HG03045 (cell line): ENCODE results near the gene NFKBIE.
A peak's percentile ranks its signal among the peaks of the same experiment; 100 is the strongest.
"Not testable (repeated sequence)": the region's sequence is repeated elsewhere in the genome, so short reads cannot be mapped to it uniquely, and the experiment has no call there.

Experiments used
- ATAC-seq: cut with Tn5 transposase; IDR thresholded peaks from one replicate; pipeline ENCODE4 v1.9.1; 2021; ENCODE audit warnings: mild to moderate bottlenecking, moderate library complexity; ENCODE audit not compliant: unreplicated experiment

Gene NFKBIE, protein sequence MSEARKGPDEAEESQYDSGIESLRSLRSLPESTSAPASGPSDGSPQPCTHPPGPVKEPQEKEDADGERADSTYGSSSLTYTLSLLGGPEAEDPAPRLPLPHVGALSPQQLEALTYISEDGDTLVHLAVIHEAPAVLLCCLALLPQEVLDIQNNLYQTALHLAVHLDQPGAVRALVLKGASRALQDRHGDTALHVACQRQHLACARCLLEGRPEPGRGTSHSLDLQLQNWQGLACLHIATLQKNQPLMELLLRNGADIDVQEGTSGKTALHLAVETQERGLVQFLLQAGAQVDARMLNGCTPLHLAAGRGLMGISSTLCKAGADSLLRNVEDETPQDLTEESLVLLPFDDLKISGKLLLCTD

DNA sequence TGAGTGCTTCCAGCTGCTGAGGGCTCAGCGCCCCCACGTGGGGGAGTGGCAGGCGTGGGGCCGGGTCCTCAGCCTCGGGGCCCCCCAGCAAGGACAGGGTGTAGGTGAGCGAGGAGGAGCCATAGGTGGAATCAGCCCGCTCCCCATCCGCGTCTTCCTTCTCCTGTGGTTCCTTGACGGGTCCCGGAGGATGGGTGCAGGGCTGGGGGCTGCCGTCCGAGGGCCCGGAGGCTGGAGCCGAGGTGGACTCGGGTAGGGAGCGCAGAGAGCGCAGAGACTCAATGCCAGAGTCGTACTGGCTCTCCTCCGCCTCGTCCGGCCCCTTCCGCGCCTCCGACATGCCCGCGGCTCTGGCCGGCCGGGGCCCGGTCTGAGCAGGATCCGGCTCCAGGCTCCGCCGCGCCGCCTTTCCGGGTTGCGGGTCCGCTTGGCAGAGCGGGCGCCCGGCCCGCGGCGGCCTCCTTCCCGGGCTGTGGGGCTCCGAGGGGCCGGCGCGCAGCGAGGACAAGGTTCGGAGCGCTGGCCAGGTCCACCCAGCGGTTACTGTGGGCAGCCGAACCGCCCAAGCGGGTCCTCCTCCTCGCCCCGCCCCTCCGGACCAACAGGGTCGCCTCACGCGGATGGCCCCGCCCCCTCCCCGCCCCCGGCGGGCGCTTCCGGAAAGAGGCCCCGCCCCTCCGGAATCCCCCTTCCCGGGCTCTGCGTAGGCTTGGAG is at the start of gene NFKBIE:
Gene NFKBIE (minus strand): TSS at position 545 of the 715 bp plus-strand sequence. CDS start 205 bp downstream, at position 340.
- ATAC-seq: peak; percentile 42

- not testable (repeated sequence) for ATAC-seq
These were observed 49.3 kb upstream of the NFKBIE start for GRCh38 chr6:44314657-44315056.

GRCh38 chr6:44312901-44313788 is 47.8 kb upstream of the NFKBIE start, which contains the start of gene AARS2:
AARS2 (minus strand) TSS chr6:44313347; CDS start chr6:44313323, 24 bp downstream.
- ATAC-seq: peak; percentile 92

DNA sequence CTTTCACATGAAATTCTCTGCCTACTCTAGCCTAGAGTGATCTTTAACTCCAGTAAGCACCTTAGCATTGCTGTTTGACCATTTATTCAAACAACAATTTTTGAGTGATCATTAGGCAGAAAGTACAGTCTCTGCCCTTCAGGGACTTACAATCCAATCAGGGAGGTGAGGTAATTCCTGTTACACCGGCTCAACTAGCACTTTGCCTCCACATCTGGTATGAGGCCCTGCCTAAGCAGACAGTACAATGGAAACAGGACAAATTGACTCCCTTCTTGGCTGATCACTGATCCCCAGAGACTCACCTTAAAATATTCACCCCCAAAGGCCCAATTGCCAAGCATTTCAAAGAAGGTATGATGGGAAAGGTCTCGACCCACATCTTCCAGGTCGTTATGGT is 46.4 kb upstream of the NFKBIE start:
- no peak for ATAC-seq

- no peak for ATAC-seq
These were observed 46.0 kb upstream of the NFKBIE start for GRCh38 chr6:44311304-44311703.

DNA sequence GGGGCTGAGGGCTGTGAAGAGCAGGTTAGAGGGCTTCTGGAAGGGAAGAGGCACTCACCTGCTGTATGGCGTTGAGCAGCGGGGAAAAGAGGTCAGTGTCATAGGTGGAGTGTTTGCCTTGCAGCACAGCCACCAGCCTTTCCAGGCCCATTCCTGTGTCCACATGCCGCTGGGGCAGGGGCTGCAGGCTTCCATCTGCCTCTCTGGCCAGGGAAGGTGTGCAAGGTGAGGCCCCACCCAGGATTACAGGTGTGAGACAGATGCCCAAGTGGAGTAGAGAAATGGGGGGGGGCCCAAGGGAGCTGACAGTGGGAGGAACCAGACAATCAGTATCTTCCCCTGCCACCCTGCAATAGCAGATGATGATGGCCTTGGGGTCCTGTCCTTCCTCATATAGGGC is 44.9 kb upstream of the NFKBIE start:
- ATAC-seq: no peak

DNA sequence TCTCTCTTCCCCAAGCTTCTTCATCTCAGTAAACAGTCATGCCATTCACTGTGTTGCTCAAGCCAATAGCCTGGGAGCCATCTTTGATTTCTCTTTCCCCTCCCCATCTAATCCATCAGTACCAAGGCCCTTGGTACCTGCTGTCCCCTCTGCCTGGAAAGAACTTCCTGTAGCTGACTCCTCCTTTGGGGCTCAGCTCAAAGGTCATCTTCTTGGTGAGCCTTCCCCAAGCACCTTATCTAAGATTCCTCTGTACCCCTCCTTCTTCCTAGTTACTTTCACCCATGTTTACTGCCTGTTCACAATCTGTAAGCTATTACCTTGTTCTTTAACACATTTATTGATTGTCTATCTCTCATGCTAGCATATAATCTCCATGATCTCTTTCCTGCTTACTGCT is 44.3 kb upstream of the NFKBIE start:
- no peak for ATAC-seq

DNA sequence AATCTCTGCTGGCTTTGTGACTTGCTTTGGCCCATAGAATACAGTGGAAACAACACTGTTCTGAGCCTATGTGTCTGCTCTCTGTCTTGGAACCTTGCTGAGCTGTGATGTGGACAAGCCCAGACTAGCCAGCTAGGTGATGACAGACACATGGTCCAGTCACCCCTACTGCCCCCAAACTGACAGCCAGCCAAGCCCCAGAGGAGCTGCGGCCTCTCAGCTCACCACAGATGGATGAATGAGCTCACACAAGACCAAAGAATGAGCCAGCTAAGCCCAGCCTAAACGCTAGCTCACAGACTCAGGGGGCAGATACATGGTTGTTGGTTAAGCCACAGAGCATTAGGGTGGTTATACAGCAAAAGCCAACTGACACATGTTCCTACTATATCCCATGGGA is 43.7 kb upstream of the NFKBIE start:
- no peak for ATAC-seq

DNA sequence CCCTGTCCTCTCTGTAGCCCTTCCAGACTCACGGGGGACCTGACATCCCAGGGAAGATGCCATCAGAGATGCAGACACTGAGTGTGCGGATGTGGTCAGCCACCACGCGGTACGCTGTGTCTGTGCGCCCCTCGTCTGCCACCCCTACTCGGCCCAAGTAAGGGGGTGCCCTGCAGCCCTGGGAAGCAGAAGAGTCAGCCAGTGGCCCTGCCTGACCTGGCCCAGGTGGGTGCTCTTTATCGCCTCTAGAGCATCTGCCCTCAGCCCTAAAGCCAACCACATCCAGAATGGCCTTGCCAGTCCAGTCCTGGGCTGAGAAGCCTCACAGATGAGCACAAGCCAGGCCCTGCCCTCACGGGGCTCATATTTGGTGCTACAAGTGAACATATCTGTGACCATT is 41.9 kb upstream of the NFKBIE start:
- no peak for ATAC-seq

- no peak for ATAC-seq
These were observed 41.4 kb upstream of the NFKBIE start for GRCh38 chr6:44306710-44307109.

GRCh38 chr6:44305200-44305725 is 39.9 kb upstream of the NFKBIE start:
- ATAC-seq: no peak

DNA sequence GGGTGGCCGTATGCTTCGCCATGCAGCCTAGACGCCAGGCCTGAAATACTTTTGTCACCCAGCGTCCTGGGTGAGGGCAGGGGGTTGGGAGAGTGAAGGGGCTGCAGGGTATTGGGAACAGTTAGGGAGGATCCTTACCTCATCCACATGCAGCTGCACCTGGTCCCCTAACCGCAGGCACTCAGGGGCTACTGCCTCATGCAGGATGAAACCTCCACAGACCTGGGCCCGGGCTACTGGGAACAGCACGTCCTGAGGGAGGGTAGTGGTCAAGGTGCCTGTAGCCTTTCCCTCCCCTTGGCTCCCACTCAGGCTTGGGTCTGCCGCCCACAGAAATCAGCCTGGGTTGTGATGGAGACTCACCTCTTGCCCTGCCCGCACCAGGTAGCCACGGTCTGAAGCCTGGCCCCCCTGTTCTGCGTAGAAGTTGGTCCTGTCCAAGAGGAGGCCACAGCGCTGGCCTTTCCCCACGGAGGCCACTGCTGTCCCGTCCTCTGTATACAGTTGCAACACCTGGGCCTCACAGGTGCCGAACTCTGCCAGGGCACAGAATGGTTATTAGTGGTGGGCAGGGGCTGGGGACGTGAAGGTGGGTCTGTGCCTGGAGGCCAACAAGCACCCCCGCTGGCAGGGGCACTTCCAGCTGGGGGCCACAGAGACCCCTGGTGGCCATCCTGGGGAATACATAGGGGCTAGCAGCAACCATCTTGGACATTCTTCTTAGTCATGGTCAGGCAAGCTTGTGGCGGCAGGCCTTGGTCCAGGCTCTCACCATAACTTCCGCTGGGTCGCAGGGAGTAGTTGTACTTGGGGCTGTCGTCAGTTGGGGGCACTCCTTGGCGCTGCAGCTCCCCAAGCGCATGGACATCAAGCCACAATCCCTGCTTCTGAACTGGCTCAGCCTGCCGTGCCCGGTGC is 39.2 kb upstream of the NFKBIE start:
- ATAC-seq: no peak

GRCh38 chr6:44303842-44304241 is 38.5 kb upstream of the NFKBIE start:
- no peak for ATAC-seq

DNA sequence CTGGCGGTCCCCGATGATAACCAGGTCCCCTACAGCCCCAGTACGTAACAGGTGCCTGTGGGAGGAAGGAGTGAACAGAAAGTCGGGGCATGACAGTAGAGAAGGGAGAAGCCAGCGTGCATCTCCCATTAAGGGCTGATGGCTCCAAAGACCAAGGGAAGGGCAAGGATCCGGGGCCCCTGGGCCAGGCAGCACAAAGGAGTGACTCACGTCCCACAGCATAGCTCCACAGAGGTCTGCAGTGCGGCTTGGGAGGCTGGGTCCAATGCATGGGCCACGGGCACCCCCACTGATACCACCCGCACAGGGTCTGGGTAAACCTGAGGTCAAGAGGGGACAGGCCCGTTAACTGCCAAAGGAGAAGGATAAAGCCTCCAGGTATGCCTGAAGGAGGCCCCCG is 37.5 kb upstream of the NFKBIE start:
- ATAC-seq: no peak

DNA sequence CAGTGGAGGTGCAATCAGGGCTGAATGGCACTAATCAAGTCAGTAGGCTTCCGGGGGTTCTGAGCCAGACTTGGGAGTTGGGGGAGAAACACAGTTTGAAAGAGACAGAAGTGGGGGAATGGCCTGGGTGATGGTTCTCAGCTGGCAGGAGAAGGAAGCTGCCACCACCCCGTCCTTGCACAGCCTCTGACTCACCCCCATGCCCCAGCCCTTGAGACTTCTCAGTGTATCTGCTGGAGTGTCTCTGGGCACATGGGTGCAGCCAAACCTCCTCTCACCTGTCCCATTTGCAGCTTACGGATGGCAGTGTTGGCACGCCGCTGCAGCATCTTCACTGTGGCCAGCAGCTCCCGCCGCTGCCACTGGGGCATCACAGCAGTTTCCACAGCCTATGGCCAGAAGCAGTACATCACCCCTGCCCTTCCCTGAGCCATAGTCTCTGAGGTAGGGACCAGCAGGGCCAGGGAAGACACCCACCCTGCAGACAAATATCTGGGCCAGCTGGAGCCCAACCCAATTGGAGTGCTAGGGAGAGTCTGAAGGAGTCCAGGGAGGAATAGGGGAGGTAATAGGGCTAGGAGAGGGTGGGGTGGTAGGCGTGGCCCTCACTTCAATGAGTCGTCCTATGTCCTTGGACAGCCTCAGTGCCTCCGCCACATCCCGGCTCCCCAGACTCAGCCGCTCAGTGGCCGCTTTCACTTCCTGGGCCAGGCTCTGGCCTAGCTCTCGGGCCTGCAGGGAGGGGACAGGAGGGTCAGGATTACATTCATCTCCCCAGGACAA is 36.6 kb upstream of the NFKBIE start:
- ATAC-seq: no peak

DNA sequence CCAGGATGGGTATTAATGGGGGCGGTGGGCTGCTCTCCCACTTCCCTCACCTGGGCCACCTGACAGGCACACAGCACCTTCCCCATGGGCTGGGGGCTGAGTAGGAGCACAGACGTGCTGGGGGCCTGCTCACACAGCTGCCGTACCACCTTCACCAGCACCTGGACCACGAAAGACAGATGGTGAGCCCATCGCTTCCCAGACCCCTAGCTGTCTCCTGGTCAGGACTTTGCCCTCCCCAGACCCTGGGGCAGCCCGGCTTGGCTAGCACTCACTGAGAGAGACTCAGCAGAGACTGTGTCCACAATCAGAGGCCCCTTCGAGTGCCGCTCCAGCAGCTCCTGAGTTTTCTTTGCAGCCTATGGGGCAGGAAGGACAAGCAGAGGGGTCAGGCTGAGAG is 35.8 kb upstream of the NFKBIE start:
- no peak for ATAC-seq

DNA sequence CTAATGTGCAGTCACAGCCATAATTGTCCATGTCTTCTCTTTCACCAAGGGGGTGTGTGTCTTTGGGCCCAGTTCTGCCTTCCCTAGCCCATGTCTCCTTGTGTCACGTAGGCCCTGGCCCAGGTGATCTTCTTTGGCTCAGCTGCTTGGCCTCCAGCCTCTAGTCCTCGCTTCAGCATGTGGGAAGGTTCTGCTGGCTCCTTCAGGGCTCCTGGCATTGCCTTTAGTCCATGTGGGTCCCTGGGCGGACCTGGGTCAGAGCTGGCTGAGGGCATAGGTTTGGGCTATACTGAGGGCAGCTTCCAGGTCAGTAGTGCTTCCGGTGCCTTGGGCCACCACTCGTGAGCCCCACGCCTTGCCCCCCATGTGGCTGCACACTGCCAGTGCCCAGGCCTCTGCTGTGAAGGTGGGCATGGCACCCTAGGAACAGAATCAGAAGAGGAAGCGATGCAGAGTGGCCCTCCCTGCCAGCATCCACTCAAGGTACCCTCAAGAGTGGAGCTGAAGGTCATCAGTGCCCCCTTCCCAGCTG is 35.0 kb upstream of the NFKBIE start:
- ATAC-seq: no peak

DNA sequence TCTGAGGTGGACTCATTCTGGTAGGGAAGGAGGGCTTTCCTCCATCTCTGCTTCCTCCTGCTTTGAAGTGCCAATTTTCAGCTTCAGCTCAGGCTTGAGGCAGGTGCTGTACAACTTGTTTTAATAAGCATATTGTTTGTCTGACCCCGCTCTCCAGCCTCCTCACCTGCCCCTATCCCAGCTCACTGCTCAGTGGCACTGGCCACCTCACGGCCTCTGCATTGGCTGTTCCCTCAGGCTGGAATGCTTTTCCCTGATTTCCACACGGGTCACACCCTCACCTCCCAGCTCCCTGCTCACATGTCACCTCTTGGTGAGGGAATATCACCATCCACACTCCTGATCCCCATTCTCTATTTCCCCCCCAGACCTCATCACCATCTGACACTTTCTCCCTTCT is 33.5 kb upstream of the NFKBIE start:
- no peak for ATAC-seq
